Measurements from ENCODE around the gene GIT2.

Gene GIT2

GRCh38 chr12:109998241-109998903 lies 2.2 kb upstream of the GIT2 start:
- no peak for DNase-seq (ENCODE audit: insufficient read length, low spot score)
- no peak for TF ChIP-seq CTCF (IDR thresholded peaks at IDR 0.05; ENCODE audit: insufficient read depth, missing control alignments)
- no peak for FAIRE-seq

- no peak for FAIRE-seq
- no peak for TF ChIP-seq CTCF (IDR thresholded peaks at IDR 0.05; ENCODE audit: insufficient read depth, missing control alignments)
- DNase-seq (ENCODE audit: insufficient read length, low spot score): no peak
Observed at GRCh38 chr12:109997393-109997792, 1.2 kb upstream of the GIT2 start.

GRCh38 chr12:109996483-109996853 lies 300 bp upstream of the GIT2 start:
- FAIRE-seq (no peak), DNase-seq (ENCODE audit: insufficient read length, low spot score) (no peak)
- TF ChIP-seq CTCF (IDR thresholded peaks at IDR 0.05; ENCODE audit: insufficient read depth, missing control alignments): no peak

GRCh38 chr12:109995361-109995685 lies 845 bp downstream of the GIT2 start:
- FAIRE-seq (no peak), DNase-seq (ENCODE audit: insufficient read length, low spot score) (no peak)
- TF ChIP-seq CTCF (IDR thresholded peaks at IDR 0.05; ENCODE audit: insufficient read depth, missing control alignments): no peak

- no peak for TF ChIP-seq CTCF (IDR thresholded peaks at IDR 0.05; ENCODE audit: insufficient read depth, missing control alignments)
- FAIRE-seq (no peak), DNase-seq (ENCODE audit: insufficient read length, low spot score) (no peak)
Observed at GRCh38 chr12:109994401-109995175, 1.6 kb downstream of the GIT2 start.

- TF ChIP-seq CTCF (IDR thresholded peaks at IDR 0.05; ENCODE audit: insufficient read depth, missing control alignments): no peak
- DNase-seq (ENCODE audit: insufficient read length, low spot score) (no peak), FAIRE-seq (no peak)
Observed at GRCh38 chr12:109993091-109993490, 3.1 kb downstream of the GIT2 start.

GRCh38 chr12:109991586-109991985 lies 4.6 kb downstream of the GIT2 start:
- TF ChIP-seq CTCF (IDR thresholded peaks at IDR 0.05; ENCODE audit: insufficient read depth, missing control alignments): no peak
- DNase-seq (ENCODE audit: insufficient read length, low spot score): no peak
- no peak for FAIRE-seq

Data from D721Med (cell line).